ENCODE data around the gene MBLAC1.
A peak's percentile ranks its signal among the peaks of the same experiment; 100 is the strongest.

The MBLAC1 gene

DNA sequence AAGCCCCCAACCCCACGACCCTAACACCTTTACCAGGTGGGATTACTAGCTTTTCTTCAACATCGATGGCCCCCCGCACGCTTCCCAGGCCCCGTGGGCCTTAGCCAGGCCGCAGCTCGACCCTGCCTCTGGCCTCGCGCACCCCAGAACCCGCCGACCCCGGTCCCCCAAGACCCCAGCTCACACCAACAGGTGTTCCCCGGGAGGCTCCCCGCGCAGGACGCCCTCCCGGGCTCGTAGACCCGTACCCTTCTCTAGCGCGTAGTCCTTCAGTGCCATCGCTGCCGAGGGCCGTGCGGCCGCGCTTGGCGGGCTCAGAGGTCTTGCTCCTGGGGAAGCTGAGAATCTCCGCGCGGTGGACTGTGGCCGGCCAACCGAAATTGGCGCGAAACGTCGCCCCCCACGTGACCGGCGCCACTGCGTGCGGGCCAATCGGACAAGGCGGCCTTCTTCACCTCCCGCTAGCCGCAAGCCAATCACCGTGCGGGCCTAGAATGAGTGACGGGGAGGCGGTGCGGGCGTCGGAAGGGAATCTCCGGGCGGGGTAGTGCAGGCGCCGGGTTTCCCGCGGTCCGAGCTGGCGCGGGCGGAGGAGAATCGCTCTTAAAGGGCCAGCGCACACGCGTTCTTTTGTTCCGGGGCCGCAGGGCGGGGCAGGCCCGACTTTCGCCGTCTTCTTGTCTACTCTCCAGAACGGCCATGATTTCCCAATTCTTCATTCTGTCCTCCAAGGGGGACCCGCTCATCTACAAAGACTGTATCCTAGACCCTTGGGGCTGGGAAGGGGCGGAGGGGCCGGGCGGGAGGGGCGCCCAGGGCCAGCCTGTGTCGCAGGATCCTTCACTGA, 25.5 kb upstream of the MBLAC1 start, which contains the start of the genes AP4M1 and MCM7:
AP4M1 (plus strand) TSS at position 628 of the 847 bp plus-strand sequence; CDS start at position 700, 72 bp downstream.
MCM7 (minus strand) TSS at position 382 of the 847 bp plus-strand sequence; CDS start at position 279, 103 bp downstream.
- Histone ChIP-seq H2BK120ac (ENCODE audit: low read depth, low read length) (peak within 1 kb of the TSS; percentile 98), H3K18ac (ENCODE audit: low read depth in 1 of 2, low read length in 2 of 2) (peak within 1 kb of the TSS; percentile 83 to 90), H3K27ac (ENCODE audit: low read length, poor library complexity, severe bottlenecking) (peak within 1 kb of the TSS; percentile 91), H4K8ac (ENCODE audit: low read length) (peak within 1 kb of the TSS; percentile 86), H3K9ac (ENCODE audit: low read length) (peak within 1 kb of the TSS; percentile 90), H3K4me3 (ENCODE audit: insufficient read depth in 1 of 2, low read depth in 1 of 2, low read length in 2 of 2) (peak within 1 kb of the TSS; percentile 74 to 85), H2BK5ac (ENCODE audit: low read depth, low read length, poor library complexity, severe bottlenecking) (peak within 1 kb of the TSS; percentile 15), H3K4me2 (ENCODE audit: low read length, poor library complexity, severe bottlenecking) (peak within 1 kb of the TSS; percentile 93), H3K9me3 (ENCODE audit: control insufficient read depth, low read length) (no peaks in the 10 kb centered on the region), H2BK12ac (ENCODE audit: low read length in 2 of 2) (peak within 1 kb of the TSS; percentile 73 to 78), H3K4ac (ENCODE audit: low read depth in 1 of 2, low read length in 2 of 2) (peak within 1 kb of the TSS; percentile 58 to 88), H3K79me1 (replicated peaks; ENCODE audit: low read length, poor library complexity, severe bottlenecking) (peaks cover 19% of the 10 kb centered on the region), H3K36me3 (ENCODE audit: control insufficient read depth in 1 of 2, insufficient read depth in 2 of 2, low read depth in 1 of 2, low read length in 2 of 2) (peaks cover 59 to 60% of the 10 kb centered on the region in 2 experiments), H2AK5ac (ENCODE audit: low read length, severe bottlenecking) (peak within 1 kb of the TSS; percentile 68), H2AFZ (ENCODE audit: low read depth, low read length) (peak within 1 kb of the TSS; percentile 8), H3K4me1 (ENCODE audit: control insufficient read depth, insufficient read depth, low read depth, low read length) (peaks cover 21% of the 10 kb centered on the region), H3K27me3 (ENCODE audit: control insufficient read depth in 1 of 2, insufficient read depth in 1 of 2, low read length in 2 of 2) (no peaks in the 10 kb centered on the region), H3K14ac (ENCODE audit: low read length in 2 of 2) (no peak within 1 kb of the TSS), H4K91ac (ENCODE audit: low read length) (peak within 1 kb of the TSS; percentile 81), H2BK15ac (ENCODE audit: low read depth, poor library complexity, severe bottlenecking) (peak within 1 kb of the TSS; percentile 92), H3K23ac (ENCODE audit: low read length in 2 of 2) (no peak within 1 kb of the TSS)
- DNase-seq = peak; percentile 99
- WGBS = under 1% methylated on average over 76 of the region's 80 CpGs

GRCh38 chr7:100102950-100103840, 23.6 kb upstream of the MBLAC1 start:
- Histone ChIP-seq H2BK5ac (ENCODE audit: low read depth, low read length, poor library complexity, severe bottlenecking) (no peak overlapping the region), H3K9ac (ENCODE audit: low read length) (peak overlapping the region; percentile 89), H3K18ac (ENCODE audit: low read depth in 1 of 2, low read length in 2 of 2) (peak overlapping the region; percentile 60 to 83), H4K8ac (ENCODE audit: low read length) (peak overlapping the region; percentile 86), H2BK120ac (ENCODE audit: low read depth, low read length) (peak overlapping the region; percentile 83), H3K36me3 (ENCODE audit: control insufficient read depth in 1 of 2, insufficient read depth in 2 of 2, low read depth in 1 of 2, low read length in 2 of 2) (peaks cover 59 to 60% of the 10 kb centered on the region in 2 experiments), H3K27ac (ENCODE audit: low read length, poor library complexity, severe bottlenecking) (no peak overlapping the region), H2AK5ac (ENCODE audit: low read length, severe bottlenecking) (peak overlapping the region; percentile 68), H2AFZ (ENCODE audit: low read depth, low read length) (no peak overlapping the region), H3K27me3 (ENCODE audit: control insufficient read depth in 1 of 2, insufficient read depth in 1 of 2, low read length in 2 of 2) (no peaks in the 10 kb centered on the region), H2BK12ac (ENCODE audit: low read length in 2 of 2) (peak overlapping the region; percentile 73 to 78), H2BK15ac (ENCODE audit: low read depth, poor library complexity, severe bottlenecking) (peak overlapping the region; percentile 92), H3K4me1 (ENCODE audit: control insufficient read depth, insufficient read depth, low read depth, low read length) (peaks cover 21% of the 10 kb centered on the region), H3K14ac (ENCODE audit: low read length in 2 of 2) (no peak overlapping the region), H3K23ac (ENCODE audit: low read length in 2 of 2) (no peak overlapping the region), H3K79me1 (replicated peaks; ENCODE audit: low read length, poor library complexity, severe bottlenecking) (peaks cover 20% of the 10 kb centered on the region), H3K4me3 (ENCODE audit: insufficient read depth in 1 of 2, low read depth in 1 of 2, low read length in 2 of 2) (peak overlapping the region in 1 of 2 experiments; percentile 85), H3K4me2 (ENCODE audit: low read length, poor library complexity, severe bottlenecking) (no peak overlapping the region), H4K91ac (ENCODE audit: low read length) (peak overlapping the region; percentile 55), H3K9me3 (ENCODE audit: control insufficient read depth, low read length) (no peaks in the 10 kb centered on the region), H3K4ac (ENCODE audit: low read depth in 1 of 2, low read length in 2 of 2) (peak overlapping the region; percentile 50 to 88)
- 22% methylated on average over 15 of the region's 17 CpGs for WGBS
- peak; percentile 99 for DNase-seq

- Histone ChIP-seq H3K4me3 (ENCODE audit: insufficient read depth in 1 of 2, low read depth in 1 of 2, low read length in 2 of 2) (no peak overlapping the region), H2BK15ac (ENCODE audit: low read depth, poor library complexity, severe bottlenecking) (no peak overlapping the region), H2BK12ac (ENCODE audit: low read length in 2 of 2) (peak overlapping the region in 1 of 2 experiments; percentile 44), H3K4me2 (ENCODE audit: low read length, poor library complexity, severe bottlenecking) (no peak overlapping the region), H2AK5ac (ENCODE audit: low read length, severe bottlenecking) (no peak overlapping the region), H2BK5ac (ENCODE audit: low read depth, low read length, poor library complexity, severe bottlenecking) (no peak overlapping the region), H2BK120ac (ENCODE audit: low read depth, low read length) (no peak overlapping the region), H3K27ac (ENCODE audit: low read length, poor library complexity, severe bottlenecking) (no peak overlapping the region), H3K36me3 (ENCODE audit: control insufficient read depth in 1 of 2, insufficient read depth in 2 of 2, low read depth in 1 of 2, low read length in 2 of 2) (peaks cover 62 to 66% of the 10 kb centered on the region in 2 experiments), H4K91ac (ENCODE audit: low read length) (peak overlapping the region; percentile 54), H3K23ac (ENCODE audit: low read length in 2 of 2) (no peak overlapping the region), H2AFZ (ENCODE audit: low read depth, low read length) (no peak overlapping the region), H4K8ac (ENCODE audit: low read length) (no peak overlapping the region), H3K9me3 (ENCODE audit: control insufficient read depth, low read length) (no peaks in the 10 kb centered on the region), H3K79me1 (replicated peaks; ENCODE audit: low read length, poor library complexity, severe bottlenecking) (peaks cover 12% of the 10 kb centered on the region), H3K18ac (ENCODE audit: low read depth in 1 of 2, low read length in 2 of 2) (no peak overlapping the region), H3K4me1 (ENCODE audit: control insufficient read depth, insufficient read depth, low read depth, low read length) (peaks cover 12% of the 10 kb centered on the region), H3K4ac (ENCODE audit: low read depth in 1 of 2, low read length in 2 of 2) (no peak overlapping the region), H3K27me3 (ENCODE audit: control insufficient read depth in 1 of 2, insufficient read depth in 1 of 2, low read length in 2 of 2) (no peaks in the 10 kb centered on the region), H3K9ac (ENCODE audit: low read length) (no peak overlapping the region), H3K14ac (ENCODE audit: low read length in 2 of 2) (no peak overlapping the region)
- DNase-seq = no peak
- WGBS = 100% methylated on average over 3 of the region's 4 CpGs
Measured at GRCh38 chr7:100105534-100105933, 21.2 kb upstream of the MBLAC1 start.

All from mesenchymal stem cell (in vitro differentiated cells and primary cell).